Stimulated activated CD4-positive, alpha-beta T cell treated with anti-CD3 and anti-CD28 coated beads, Interleukin-4, amount 100 ng/mL, for 1 hour (primary cell): ENCODE data around the gene ZHX3.

Source experiments
- DNase-seq: peaks from one replicate; pipeline ENCODE4 v3.0.0-alpha.2; 2020

ZHX3 gene

DNA sequence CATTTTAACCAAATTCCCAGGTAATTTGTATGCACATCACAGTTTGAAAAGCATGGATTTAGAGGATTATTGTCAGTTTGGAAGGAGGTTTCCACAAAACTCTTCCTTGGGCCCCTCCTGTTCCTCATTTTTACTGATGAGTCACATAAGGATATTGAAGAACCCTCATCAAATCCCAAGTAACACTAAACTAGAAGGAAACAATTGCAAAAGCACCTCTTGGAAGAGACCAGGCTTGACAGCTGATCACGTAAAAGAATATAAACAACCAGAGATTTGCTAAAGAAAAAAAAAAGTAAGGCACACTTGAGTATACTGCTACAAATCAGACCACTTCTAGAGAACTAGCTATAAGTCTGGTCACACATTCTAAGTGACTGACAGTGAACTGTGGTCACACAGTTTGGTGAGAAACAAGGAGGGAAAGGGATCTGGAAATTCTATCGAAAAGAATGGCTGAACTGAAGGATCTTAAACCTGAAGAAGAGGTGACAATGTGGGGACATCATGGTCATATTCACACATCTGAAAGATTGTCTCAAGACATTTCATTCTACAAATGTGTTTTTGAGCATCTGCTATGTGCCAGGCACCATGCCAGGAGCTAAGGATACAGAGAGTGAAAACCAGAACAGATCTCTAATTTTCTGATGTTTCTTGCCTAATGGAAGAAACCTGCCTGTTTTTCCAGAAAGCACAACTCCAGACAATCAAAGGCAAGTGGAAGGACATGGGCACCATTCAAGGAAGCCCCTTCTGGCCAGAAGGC is 24.1 kb downstream of the ZHX3 start:
- no peak for DNase-seq

DNA sequence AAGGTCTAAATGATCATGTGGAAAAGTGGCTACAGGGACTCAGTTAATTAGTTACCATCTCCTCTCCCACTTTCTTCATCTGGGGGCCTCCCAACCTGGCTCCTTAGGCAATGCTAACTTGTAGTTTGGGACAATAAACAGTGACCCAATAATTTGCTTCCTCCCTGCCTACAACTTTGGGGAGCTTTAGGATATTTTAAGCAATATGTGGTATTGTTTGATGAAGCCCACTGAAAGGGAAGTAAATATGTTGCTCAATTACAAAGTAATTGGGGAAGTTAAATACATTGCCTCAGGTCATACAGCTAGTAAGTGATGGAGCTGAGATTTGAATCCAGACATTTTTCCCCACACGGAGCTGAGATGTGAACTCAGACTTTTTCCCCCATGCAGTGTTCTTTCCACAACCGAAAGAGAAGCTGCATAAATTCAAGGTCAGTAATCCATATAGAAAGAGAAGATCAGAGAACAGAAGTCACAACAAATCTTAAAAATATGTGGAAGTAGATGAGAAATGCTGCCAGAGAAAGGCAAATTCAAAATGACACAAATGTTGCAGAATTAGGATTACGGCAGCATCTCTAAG is 26.6 kb downstream of the ZHX3 start:
- DNase-seq: no peak

GRCh38 chr20:41287327-41287726 is 30.2 kb downstream of the ZHX3 start:
- no peak for DNase-seq

- DNase-seq: no peak
Observed at GRCh38 chr20:41286240-41286851, 31.2 kb downstream of the ZHX3 start.

DNA sequence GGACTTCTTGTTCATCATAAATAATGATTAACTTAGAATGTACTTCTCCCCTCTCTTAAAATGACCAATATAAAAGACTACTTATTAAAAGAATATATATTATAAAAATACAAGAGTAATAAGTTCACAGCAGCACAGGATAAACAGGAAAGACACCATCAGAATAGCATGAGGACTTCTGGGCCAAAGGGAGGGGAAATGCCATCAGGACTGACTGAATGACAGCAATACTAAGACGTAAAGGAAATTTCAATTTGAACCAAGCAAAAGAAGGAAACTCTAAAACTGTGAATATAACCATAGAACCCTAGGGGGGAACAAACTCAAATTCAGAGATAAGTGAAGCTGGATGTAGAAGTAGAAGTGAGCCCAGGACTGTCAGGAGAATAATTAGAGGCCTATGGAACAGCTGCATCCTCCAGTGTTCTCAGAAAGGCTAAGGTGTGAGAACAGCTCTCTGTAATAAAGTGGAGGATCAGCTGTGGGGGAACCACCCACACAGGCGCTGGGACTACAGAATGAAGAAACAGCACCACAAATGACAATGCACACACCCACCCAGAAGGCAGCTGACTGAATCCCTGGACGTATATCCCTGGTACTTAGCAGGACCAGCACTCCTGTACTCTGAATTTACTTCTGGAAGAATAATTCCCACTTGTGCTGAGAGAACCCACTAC is 37.8 kb downstream of the ZHX3 start:
- no peak for DNase-seq

DNA sequence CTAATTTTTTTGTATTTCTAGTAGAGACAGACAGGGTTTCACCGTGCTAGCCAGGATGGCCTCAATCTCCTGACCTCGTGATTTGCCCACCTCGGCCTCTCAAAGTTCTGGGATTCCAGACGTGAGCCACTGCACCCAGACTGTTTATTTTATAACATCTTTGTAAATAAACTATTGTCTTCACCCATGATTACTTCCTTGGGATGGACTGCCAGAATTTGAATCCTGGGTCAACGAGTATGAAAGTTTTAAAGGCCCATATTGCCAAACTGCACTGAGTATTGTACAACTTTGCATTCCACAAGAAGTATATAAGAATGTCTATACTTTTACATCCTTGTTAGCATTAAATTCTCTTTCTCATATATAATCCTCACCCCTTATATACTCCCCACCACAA is 38.6 kb downstream of the ZHX3 start:
- DNase-seq: no peak

DNA sequence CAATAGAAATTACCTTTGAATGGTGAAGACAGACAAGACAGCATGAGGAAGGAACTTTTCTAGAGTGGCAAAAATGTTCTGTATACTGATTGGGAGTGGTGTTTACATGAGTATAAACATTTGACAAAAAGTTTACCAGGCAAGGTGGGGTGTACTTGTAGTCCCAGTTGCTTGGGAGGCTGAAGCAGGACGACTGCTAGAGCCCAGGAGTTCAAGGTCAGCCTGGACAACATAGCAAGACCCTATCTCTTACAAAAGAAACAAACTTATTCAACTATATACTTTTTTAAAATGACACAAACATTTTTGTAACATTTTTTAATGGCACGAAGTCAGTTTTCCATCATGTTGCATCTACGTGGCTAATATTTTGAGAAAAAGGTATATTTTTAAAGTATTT is 40.5 kb downstream of the ZHX3 start:
- no peak for DNase-seq

DNA sequence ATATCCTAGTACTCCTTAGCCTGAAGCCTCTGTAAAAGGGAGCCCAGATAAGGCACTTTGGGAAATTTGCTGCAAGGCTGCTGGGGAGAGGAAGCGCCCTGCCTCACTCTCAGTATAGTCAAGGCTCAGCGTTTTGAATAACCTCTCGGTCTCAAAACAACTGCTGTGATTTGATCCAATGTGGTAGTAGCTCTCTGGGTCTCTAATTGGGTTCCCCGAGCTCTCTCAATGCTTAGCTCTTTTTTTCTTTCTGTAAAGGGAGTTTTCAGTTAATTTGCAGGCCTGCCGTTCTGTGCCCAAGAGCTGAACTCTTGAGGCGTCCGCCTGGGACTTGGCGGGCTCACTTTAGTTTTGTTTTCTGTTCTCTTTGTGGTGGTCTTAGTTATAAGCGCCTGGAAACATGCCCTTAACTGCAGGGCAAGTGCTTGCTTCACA is 41.2 kb downstream of the ZHX3 start:
- DNase-seq: no peak

GRCh38 chr20:41275301-41275731 is 42.2 kb downstream of the ZHX3 start:
- no peak for DNase-seq

GRCh38 chr20:41274152-41274551 is 43.4 kb downstream of the ZHX3 start:
- no peak for DNase-seq

DNA sequence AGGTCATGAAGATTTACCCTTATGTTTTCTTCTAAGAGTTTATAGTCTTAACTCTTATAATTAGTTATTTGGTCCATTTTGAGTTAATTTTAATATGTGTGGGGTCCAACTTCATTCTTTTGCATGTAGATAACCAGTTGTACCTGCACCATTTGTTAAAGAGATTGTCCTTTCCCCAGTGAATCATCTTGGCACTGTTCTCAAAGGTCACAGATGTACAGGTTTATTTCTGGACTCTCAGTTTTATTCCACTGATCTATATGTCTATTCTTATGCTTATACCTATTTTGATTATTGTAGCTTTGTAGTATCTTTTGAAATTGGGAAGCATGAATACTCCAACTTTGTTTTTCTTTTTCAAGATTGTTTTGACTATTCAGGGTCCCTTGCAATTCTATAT is 44.1 kb downstream of the ZHX3 start:
- DNase-seq: no peak

DNA sequence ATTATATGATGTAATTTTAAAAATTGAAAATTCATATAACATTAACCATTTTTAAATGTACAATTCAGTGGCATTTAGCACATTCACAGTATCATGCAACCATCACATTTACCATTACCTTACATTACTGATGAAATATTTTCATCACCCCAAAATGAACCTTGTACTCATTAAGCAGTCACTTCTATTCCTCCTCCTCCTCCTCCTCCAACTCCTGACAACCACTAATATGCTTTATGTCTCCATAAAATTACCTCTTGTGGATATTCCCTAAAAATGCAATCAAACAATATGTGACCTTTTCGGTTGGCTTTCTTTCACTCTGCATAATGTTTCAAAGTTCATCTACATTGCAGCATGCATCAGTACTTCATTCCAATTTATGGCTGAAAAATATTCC is 45.2 kb downstream of the ZHX3 start:
- DNase-seq: no peak

- no peak for DNase-seq
Observed at GRCh38 chr20:41268917-41269652, 48.4 kb downstream of the ZHX3 start.

GRCh38 chr20:41268402-41268801 is 49.1 kb downstream of the ZHX3 start:
- no peak for DNase-seq

GRCh38 chr20:41265938-41266337 is 51.6 kb downstream of the ZHX3 start:
- no peak for DNase-seq

DNA sequence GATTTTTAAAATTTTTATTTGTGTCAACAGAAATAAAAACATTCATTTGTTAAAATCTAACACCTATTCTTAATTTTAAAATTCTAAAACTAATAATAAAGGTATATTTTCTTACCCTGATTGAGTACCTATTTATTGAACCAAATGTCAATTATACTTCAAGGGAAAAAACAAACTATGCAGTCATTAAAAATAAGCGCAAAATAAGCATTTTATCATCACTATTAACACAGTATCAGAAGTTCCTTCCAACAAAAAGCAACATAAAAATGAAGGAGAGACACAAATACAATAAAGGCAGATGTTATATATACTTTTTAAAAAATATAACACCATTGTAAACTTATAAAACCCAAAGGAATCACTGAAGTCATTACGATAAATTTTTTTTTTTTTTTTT is 52.7 kb downstream of the ZHX3 start:
- no peak for DNase-seq

GRCh38 chr20:41261790-41262717 is 55.5 kb downstream of the ZHX3 start:
- DNase-seq: no peak

- DNase-seq: no peak
Observed at GRCh38 chr20:41261260-41261659, 56.3 kb downstream of the ZHX3 start.

DNA sequence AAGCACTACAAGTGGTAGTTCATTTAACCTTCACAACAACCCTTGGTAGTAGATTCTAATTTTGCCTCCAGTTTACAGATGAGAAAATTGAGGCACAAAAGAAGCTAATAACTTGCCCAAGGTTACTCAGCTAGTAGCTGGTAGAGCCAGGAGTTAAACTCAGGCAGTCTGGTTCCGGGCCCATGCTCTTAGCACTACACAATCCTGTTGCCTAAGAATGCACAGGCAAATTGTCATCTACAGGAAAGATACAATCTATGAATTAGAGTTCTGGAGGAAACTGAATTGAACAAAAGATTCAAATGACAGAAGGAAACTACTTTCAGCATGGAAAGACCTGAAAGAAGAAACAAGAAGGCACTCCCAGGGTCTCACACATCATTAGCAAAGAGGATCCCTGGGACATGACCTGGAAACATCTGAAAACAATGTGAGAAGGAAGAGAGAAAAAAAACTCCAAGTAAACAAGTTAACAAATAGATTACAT is 56.8 kb downstream of the ZHX3 start:
- no peak for DNase-seq

DNA sequence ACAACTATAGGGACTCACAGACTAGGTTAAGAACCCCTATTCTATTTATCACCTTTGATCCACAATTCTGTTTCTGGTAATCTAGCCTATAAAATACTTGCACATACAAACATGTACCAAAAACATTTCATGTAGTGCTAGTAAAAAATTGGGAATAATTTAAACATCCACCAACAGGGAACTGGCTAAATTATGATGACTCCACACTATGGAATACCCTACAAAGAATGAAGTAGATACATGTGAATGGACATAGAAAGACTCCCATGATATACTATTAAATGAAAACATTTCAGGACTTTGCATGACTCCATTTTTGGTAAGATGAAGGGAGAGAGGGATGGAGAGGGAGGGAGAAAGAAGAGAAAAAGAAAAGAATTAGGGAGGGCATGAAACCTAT is 58.2 kb downstream of the ZHX3 start:
- DNase-seq: no peak

- no peak for DNase-seq
Observed at GRCh38 chr20:41258474-41258873, 59.1 kb downstream of the ZHX3 start.

DNA sequence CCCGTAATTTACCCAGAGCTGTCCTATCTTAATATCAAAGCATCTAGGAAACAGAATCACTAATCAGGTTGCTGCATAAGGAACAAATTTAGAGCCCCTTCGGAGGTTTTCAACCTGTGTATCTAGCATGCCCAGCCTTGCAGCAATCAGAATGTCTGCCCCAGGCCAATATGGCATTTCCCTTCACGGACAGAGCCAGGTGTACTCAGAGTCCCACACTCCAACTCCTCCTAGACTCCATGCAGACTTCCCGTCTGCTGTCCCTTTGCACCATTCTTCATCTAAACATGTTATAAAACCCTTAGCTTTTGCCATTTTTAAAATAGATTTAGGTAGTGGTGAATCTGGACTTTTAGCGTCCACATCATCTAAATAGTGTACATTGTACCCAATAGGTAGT is 61.0 kb downstream of the ZHX3 start:
- DNase-seq: no peak
